A549 (cell line): ENCODE results near the gene BMP4.

Experiments
- CEBPB ChIP-seq, 2 experiments: fragments of >200 bp in 1 of 2; sonication (Bioruptor Twin) in 1 of 2; formaldehyde crosslinking in 1 of 2; IDR thresholded peaks; 2 replicates each; pipeline ENCODE4 v1.6.1; 2012 to 2016
- ESRRA ChIP-seq: fragments of 150-350 bp; IDR thresholded peaks from 2 replicates; pipeline ENCODE4 v1.6.1; 2014; ENCODE audit warnings: mild to moderate bottlenecking, low read length, borderline replicate concordance
- GATA3 ChIP-seq: IDR thresholded peaks from 2 replicates; pipeline ENCODE4 v1.6.1; 2012; ENCODE audit warnings: borderline replicate concordance
- MAFK ChIP-seq: fragments of 450-650 bp; IDR thresholded peaks from 2 replicates; pipeline ENCODE4 v1.6.1; 2014; ENCODE audit not compliant: partially characterized antibody
- POLR2A ChIP-seq: IDR thresholded peaks from 2 replicates; pipeline ENCODE4 v1.6.1; 2012; ENCODE audit warnings: mild to moderate bottlenecking, low read length
- RAD21 ChIP-seq, 2 experiments: fragments of >200 bp in 1 of 2; sonication (Bioruptor Twin) in 1 of 2; formaldehyde crosslinking in 1 of 2; IDR thresholded peaks in 1 of 2; conservative IDR thresholded peaks in 1 of 2; 2 replicates in 1 of 2; 3 replicates in 1 of 2; pipeline ENCODE4 v1.6.1; 2012 to 2018; ENCODE audit warnings: inconsistent platforms in 1 of 2
- RCOR1 ChIP-seq: fragments of 150-350 bp; IDR thresholded peaks from 2 replicates; pipeline ENCODE4 v1.6.1; 2014; ENCODE audit warnings: antibody characterized with exemption, low read length, low read depth
- TF ChIP-seq, protein P1 (sequence below): fragments of >200 bp; sonication (Bioruptor Twin); formaldehyde crosslinking; IDR thresholded peaks from 3 replicates; pipeline ENCODE4 v1.5.1; 2016
- TF ChIP-seq, protein P2 (sequence below): IDR thresholded peaks from 2 replicates; pipeline ENCODE4 v1.6.1; 2012
- TF ChIP-seq, protein P3 (sequence below): fragments of 450-650 bp; IDR thresholded peaks from 2 replicates; pipeline ENCODE4 v1.6.1; 2014; ENCODE audit warnings: antibody characterized with exemption

DNA sequence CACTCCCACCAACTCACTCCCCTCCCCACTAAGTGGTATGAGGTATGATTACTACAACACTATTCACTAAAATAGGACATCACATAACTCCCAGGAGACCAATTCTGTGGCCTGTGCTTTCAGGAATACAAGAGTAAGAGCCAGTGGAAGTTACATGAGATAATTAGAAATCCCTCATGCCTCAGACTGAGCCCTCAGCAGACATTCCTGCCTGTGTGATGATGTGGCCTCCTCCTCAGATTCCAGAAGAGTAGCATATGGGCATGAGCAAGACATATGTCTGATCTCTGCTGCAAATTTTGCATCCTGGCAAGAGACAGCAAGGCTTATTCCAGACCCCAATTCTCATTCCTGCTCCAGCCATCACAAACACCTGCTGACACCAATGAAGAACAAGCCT is 46.0 kb upstream of the BMP4 start:
- TF ChIP-seq, protein P1, sequence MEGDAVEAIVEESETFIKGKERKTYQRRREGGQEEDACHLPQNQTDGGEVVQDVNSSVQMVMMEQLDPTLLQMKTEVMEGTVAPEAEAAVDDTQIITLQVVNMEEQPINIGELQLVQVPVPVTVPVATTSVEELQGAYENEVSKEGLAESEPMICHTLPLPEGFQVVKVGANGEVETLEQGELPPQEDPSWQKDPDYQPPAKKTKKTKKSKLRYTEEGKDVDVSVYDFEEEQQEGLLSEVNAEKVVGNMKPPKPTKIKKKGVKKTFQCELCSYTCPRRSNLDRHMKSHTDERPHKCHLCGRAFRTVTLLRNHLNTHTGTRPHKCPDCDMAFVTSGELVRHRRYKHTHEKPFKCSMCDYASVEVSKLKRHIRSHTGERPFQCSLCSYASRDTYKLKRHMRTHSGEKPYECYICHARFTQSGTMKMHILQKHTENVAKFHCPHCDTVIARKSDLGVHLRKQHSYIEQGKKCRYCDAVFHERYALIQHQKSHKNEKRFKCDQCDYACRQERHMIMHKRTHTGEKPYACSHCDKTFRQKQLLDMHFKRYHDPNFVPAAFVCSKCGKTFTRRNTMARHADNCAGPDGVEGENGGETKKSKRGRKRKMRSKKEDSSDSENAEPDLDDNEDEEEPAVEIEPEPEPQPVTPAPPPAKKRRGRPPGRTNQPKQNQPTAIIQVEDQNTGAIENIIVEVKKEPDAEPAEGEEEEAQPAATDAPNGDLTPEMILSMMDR, result no peak
- TF ChIP-seq CEBPB (IDR thresholded peaks at IDR 0.05) (no peak), RAD21 (conservative IDR thresholded peaks at IDR 0.05 in 1 of 2, IDR thresholded peaks at IDR 0.05 in 1 of 2) (no peak), POLR2A (no peak), GATA3 (no peak), RCOR1 (no peak), ESRRA (no peak), MAFK (no peak)
- TF ChIP-seq, protein P2, sequence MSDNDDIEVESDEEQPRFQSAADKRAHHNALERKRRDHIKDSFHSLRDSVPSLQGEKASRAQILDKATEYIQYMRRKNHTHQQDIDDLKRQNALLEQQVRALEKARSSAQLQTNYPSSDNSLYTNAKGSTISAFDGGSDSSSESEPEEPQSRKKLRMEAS, result no peak
- TF ChIP-seq, protein P3, sequence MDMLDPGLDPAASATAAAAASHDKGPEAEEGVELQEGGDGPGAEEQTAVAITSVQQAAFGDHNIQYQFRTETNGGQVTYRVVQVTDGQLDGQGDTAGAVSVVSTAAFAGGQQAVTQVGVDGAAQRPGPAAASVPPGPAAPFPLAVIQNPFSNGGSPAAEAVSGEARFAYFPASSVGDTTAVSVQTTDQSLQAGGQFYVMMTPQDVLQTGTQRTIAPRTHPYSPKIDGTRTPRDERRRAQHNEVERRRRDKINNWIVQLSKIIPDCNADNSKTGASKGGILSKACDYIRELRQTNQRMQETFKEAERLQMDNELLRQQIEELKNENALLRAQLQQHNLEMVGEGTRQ, result no peak
